ENCODE results near the gene GIPR. TPM values are rescaled to one million over a fixed set of nuclear protein-coding genes. Genes with fewer than 3 reads are reported as not detected.
"Not testable (repeated sequence)": the region's sequence is repeated elsewhere in the genome, so short reads cannot be mapped to it uniquely, and the experiment has no call there.

GIPR gene
- total RNA-seq, 1 donor from 2014 or later: 7.5 TPM

DNA sequence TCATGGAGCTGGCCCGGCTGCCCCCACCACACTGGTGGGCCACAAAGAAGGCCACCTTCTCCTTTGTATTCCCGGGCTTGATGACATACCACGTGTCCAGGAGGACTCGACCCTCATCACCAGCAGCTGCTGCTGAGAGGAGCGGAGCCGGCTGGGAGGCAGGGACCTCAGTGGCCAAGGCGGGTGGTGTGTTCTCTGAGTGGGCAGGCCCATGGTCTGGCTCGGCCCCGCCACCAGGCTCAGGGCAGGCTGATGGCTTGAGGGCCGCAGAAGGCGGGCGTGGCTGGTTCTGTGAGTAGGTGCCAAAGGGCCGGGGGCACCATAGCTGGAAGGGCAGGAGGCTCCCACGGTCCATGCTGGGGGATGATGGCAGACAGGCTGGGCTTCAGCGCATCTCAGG lies 45.1 kb downstream of the GIPR start:
- intact Hi-C loops (cut with DNase I): no loop called here
- DNase-seq: no peak
- Histone ChIP-seq H3K36me3 (peaks cover 25% of the 10 kb centered on the region), H3K4me1 (peaks cover 15% of the 10 kb centered on the region), H3K9me3 (no peaks in the 10 kb centered on the region), H3K27ac (no peak overlapping the region), H3K27me3 (ENCODE audit: low read depth) (no peaks in the 10 kb centered on the region), H3K4me3 (no peak overlapping the region)
- no peak for ATAC-seq
- TF ChIP-seq, protein P1, sequence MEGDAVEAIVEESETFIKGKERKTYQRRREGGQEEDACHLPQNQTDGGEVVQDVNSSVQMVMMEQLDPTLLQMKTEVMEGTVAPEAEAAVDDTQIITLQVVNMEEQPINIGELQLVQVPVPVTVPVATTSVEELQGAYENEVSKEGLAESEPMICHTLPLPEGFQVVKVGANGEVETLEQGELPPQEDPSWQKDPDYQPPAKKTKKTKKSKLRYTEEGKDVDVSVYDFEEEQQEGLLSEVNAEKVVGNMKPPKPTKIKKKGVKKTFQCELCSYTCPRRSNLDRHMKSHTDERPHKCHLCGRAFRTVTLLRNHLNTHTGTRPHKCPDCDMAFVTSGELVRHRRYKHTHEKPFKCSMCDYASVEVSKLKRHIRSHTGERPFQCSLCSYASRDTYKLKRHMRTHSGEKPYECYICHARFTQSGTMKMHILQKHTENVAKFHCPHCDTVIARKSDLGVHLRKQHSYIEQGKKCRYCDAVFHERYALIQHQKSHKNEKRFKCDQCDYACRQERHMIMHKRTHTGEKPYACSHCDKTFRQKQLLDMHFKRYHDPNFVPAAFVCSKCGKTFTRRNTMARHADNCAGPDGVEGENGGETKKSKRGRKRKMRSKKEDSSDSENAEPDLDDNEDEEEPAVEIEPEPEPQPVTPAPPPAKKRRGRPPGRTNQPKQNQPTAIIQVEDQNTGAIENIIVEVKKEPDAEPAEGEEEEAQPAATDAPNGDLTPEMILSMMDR (IDR thresholded peaks at IDR 0.05): no peak

DNA sequence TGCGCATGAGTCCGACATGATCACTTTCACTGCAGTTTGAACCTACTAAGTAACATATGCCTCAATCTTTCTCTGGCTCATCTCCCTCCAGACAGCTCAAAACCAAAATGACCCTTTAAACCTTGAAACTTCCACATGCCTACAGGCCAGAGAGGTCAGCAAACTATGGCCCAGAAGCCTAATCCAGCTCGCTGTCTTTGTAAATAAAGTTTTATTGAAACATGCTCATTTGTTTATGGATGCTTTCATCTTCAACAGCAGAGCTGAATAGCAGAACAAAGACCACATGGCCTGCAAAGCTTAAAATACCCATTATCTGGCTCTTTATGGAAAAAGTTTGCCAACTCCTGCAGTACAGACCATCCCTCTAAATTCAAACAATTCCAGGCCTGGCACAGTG lies 47.1 kb downstream of the GIPR start:
- ATAC-seq (no peak), DNase-seq (no peak)
- H3K4me1 ChIP-seq: peaks cover 20% of the 10 kb centered on the region
- intact Hi-C loops (cut with DNase I): no loop called here
- H3K27me3 ChIP-seq (ENCODE audit: low read depth): no peaks in the 10 kb centered on the region
- H3K27ac ChIP-seq: no peak overlapping the region
- no peak overlapping the region for H3K4me3 ChIP-seq
- TF ChIP-seq, protein P1 (IDR thresholded peaks at IDR 0.05): no peak
- H3K9me3 ChIP-seq: no peaks in the 10 kb centered on the region
- peaks cover 25% of the 10 kb centered on the region for H3K36me3 ChIP-seq

DNA sequence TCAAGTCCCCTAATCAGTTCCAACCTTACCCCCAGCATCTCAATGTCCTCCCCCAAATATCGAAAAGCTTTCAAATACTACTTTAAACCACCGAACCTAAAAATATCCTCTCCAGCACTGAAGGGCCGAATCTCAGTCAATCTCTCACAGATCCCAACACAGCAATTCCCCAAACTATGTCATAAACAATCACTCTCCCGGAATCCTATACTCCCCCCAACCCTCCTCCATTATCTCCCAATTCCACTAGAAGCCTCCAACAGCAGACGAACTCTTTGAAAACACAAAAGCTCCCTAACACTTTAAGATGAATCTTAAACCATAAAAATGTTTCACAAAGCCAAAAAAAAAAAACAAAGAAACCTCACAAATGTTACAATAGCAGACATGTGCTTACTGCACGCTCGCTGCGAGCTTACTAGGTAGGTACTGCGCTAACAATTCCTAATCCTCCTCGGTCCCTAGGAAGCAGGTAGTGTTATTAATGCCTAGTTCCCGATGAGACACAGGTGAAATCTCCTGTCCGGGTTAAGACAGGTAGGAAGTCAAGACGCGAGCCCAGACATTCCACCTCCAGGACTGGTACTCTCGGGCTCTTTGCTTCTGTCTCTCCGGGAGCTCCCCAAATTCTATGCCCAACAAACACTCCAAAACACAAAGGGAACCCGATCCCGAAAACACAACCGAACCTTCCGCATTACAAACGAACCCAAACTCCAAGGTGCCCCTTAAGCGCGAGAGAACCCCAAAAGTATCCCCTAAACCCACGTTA lies 48.5 kb downstream of the GIPR start:
- TF ChIP-seq, protein P1 (IDR thresholded peaks at IDR 0.05): no peak
- intact Hi-C loops (cut with DNase I): no loop called here
- DNase-seq: no peak

DNA sequence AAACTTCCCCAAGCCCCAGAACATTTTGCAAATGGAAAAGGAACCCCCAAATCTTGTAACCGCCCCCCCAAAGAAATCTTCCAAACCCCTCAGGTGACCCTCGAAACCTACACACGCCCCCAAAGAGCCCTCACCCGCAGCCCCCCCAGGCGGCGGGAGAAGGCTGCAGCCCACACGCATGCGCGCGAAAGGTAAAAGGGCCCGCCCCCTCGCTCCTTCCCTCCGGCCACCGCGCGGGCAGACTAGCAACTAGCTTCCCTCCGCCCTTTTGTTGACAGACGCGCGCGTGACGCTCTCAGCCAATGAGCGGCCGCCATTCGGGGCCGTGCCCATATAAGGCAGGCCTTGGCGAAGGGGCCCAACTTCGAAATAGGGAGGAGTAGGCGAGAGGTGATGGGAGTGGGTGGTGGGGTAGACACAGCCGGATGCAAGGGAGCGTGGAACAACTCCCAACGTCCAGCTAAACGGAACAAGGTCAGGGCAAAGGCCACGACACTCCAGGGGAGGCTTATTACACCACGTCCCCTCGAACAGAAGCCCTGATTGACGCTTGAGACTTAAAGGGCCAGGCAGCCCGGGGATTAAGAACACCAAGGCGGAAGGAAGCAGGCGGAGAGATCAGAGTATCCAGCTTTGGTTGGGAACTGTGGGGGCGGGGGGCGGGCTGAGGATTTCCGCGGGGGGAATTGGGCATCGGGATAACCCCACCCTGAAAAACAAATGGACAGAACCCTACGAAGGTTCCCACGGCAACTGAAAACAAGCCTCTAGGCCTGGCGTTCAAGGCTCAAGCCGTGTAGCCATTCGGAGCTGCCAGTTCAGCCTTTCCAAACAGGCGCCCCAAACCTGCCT lies 49.3 kb downstream of the GIPR start:
- peaks cover 13% of the 10 kb centered on the region for H3K36me3 ChIP-seq
- peak overlapping the region; percentile 64 for H3K4me3 ChIP-seq
- H3K27me3 ChIP-seq (ENCODE audit: low read depth): no peaks in the 10 kb centered on the region
- TF ChIP-seq, protein P1 (IDR thresholded peaks at IDR 0.05): no peak
- intact Hi-C loops (cut with DNase I): no loop called here
- H3K9me3 ChIP-seq: no peaks in the 10 kb centered on the region
- H3K27ac ChIP-seq: peak overlapping the region; percentile 91
- peaks cover 27% of the 10 kb centered on the region for H3K4me1 ChIP-seq
- DNase-seq (peak; percentile 99), ATAC-seq (peak; percentile 98)

More for the DNA sequence above, 48.5 kb downstream of the GIPR start:
- H3K27me3 ChIP-seq (ENCODE audit: low read depth): no peaks in the 10 kb centered on the region
- H3K9me3 ChIP-seq: no peaks in the 10 kb centered on the region
- peak; percentile 1 to 35 for ATAC-seq
- peak overlapping the region; percentile 64 for H3K4me3 ChIP-seq
- peak overlapping the region; percentile 73 for H3K27ac ChIP-seq
- H3K36me3 ChIP-seq: peaks cover 18% of the 10 kb centered on the region
- H3K4me1 ChIP-seq: peaks cover 27% of the 10 kb centered on the region

DNA sequence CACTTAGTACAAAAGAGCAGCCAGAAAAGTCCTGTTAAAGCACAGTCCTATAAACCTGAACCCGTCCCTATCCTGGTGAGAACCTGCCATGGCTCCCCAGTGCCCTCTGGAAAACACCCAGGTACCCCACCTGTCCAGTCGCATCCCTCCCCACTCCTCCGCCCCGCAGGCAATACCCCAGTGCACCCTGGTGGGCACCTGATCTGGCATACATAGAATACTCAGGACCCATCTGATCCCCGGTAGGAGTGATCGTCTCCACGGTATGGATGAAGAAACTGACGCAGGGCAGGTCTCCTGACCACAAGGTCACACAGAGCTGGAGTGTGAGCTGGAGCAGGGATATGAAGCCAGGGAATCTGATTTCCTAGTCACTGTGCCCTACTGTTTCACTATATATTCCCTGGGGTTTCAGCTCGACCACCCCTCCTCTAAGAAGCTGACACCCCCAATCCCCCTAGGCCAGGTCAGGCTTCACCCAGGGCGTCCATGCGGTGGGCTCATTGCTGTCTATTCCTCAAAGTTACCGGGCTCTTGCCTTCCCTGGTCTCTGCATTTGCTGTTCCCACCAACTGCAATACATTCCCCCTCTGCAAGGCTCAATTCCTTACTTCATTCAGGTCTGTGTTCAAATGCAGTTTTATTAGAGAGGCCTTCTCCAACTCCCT lies 50.1 kb downstream of the GIPR start:
- Histone ChIP-seq H3K4me3 (peak overlapping the region; percentile 64), H3K27me3 (ENCODE audit: low read depth) (no peaks in the 10 kb centered on the region), H3K27ac (peak overlapping the region; percentile 91), H3K4me1 (peaks cover 27% of the 10 kb centered on the region), H3K36me3 (peaks cover 10% of the 10 kb centered on the region), H3K9me3 (no peaks in the 10 kb centered on the region)
- ATAC-seq (no peak), DNase-seq (no peak)
- intact Hi-C loops (cut with DNase I): no loop called here
- TF ChIP-seq, protein P1 (IDR thresholded peaks at IDR 0.05): no peak

DNA sequence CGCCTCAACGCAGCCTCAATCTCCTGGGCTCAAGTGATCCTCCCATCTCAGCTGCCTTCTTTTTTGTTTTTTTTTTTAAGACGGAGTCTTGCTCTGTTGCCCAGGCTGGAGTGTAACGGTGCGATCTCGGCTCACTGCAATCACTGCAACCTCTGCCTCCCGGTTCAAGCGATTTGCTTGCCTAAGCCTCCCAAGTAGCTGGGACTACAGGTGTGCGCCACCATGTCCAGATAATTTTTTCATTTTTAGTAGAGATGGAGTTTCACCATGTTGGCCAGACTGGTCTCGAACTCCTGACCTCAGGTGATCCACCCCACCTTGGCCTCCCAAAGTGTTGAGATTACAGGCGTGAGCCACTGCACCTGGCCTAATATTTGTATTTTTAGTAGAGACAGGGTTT lies 52.0 kb downstream of the GIPR start:
- H3K4me3 ChIP-seq; DNase-seq; intact Hi-C loops (cut with DNase I); H3K27me3 ChIP-seq (ENCODE audit: low read depth); H3K9me3 ChIP-seq; ATAC-seq: not testable (repeated sequence)
- Histone ChIP-seq H3K27ac (peak overlapping the region; percentile 40), H3K36me3 (peaks cover 12% of the 10 kb centered on the region), H3K4me1 (peaks cover 27% of the 10 kb centered on the region)

DNA sequence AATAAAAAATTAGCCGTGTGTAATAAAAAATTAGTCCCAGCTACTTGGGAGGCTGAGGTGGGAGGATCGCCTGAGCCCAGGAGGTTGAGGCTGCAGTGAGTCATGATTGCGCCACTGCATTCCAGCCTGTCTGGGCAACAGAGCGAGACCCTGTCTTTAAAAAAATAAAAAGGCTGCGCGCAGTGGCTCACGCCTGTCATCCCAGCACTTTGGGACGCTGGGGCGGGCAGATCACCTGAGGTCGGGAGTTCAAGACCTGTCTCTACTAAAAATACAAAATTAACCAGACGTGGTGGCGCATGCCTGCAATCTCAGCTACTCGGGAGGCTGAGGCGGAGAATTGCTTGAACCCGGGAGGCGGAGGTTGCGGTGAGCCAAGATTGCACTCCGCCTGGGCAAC lies 60.7 kb downstream of the GIPR start:
- H3K4me3 ChIP-seq; DNase-seq; H3K36me3 ChIP-seq; H3K9me3 ChIP-seq; H3K27me3 ChIP-seq (ENCODE audit: low read depth); ATAC-seq; intact Hi-C loops (cut with DNase I); H3K27ac ChIP-seq: not testable (repeated sequence)
- peaks cover 24% of the 10 kb centered on the region for H3K4me1 ChIP-seq

All from lower lobe of right lung (tissue), 2 donors.